GM19397 (cell line): ENCODE measurements around the gene PLEKHM3.

ENCODE experiments used
- ATAC-seq: cut with Tn5 transposase; IDR thresholded peaks from one replicate; pipeline ENCODE4 v1.9.1; 2021; ENCODE audit warnings: mild to moderate bottlenecking, moderate library complexity; ENCODE audit not compliant: unreplicated experiment

Gene PLEKHM3

DNA sequence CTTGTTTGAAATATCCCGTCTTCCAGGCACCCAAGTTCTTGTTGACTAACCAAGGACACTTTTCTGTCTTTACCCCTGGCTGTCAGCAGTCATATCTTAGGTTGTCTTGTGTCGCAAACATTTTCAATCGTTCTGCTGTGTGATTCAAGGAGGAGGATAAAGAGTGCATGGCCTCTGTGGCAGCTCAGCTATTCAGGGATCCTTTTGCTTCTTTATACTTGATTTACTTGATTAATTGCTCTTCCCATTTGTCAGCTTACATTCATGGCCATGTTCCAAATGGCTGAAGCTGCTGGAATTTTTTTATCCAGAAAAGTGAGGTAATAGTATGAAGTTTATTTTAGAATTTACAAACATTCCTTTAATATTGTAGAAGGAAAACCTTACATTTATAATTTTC, 158.3 kb downstream of the PLEKHM3 start:
- ATAC-seq, result no peak

DNA sequence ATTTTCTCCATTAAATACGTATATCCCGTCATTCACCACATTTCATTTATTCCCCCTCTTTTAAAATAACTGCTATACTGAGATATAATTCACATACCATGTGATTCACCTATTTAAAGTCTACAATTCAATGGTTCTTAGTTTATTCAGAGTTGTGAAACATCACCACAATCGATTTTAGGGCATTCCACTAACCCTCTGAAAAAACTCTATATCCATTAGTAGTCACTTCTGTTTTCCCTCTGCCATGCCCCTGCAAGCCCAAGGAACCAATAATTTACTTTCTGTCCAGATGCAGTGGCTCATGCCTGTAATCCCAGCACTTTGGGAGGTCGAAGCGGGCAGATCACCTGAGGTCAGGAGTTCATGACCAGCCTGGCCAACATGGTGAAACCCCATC, 160.1 kb downstream of the PLEKHM3 start:
- ATAC-seq, result no peak

DNA sequence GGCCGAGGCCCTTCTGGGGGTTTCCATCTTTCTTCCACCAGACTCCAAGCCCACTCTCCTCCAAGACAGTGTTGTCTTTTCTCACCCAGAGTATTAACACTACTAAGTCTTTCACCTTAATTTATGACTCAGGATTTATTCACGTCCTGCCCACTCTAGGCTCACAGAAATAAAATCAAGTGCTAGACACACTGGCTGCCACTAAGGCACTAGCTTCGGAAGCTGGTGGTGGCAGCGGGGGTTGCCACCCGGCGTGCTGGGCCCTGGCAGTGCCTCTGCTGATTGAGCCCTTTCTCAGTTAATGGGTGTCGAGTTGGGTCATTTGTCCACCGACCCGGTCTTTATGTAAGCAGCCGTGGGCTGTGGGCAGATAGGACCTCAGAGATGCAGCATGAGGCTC, 162.0 kb downstream of the PLEKHM3 start:
- no peak for ATAC-seq

DNA sequence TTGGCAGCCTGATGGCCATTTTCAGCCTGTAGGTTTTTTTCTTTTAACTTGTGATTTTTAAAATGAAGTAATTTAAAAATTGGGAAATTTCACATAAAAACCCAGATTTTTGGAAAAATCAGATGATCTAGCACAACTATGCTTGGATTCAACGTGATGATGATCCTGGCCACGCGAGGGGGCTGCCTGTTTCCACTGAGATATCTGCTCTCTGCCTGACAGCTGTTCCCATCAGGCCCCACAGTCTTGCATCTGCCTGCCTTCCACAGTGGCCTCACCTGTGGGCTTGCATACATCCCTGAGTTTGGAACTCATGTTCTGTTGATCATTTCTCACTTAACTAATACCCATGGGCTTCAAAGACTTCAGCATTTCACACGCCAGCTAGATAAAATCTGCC, 163.5 kb downstream of the PLEKHM3 start:
- no peak for ATAC-seq

DNA sequence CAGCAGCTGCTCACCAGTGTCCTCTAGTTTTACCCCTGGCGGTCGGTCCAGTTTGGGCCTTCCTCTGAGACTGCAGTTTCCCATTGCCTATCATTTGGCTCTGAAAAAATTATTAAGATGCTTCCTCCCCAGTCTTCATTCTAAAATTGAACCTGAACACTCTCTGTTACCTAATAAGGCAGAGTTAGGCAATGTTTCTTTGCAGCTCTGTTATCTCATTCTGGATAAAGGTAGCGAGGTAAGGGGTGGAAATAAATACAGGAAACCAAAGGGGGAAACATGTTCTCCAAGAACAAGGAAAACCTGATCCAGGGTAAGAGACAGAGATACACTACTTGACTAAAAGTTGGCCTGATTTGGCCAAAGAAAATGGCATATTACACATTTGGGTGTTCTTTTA, 164.6 kb downstream of the PLEKHM3 start:
- no peak for ATAC-seq

DNA sequence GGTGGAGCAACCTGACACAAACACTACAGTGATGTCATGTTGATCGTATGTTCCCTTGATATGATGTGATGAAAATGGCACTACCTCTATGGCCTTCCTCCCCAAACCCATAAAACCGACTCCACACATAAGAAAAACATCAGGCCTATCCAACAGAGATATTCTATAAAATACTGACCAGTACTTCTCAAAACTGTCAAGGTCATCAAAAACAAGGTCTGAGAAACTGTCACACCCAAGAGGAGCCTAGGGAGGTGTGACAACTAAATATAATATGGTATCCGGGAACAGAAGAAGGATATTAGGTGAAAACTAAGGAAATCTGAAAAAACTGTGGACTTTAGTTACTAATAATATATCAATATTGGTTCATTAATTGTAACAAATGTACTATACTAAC, 169.7 kb downstream of the PLEKHM3 start:
- ATAC-seq, result no peak

DNA sequence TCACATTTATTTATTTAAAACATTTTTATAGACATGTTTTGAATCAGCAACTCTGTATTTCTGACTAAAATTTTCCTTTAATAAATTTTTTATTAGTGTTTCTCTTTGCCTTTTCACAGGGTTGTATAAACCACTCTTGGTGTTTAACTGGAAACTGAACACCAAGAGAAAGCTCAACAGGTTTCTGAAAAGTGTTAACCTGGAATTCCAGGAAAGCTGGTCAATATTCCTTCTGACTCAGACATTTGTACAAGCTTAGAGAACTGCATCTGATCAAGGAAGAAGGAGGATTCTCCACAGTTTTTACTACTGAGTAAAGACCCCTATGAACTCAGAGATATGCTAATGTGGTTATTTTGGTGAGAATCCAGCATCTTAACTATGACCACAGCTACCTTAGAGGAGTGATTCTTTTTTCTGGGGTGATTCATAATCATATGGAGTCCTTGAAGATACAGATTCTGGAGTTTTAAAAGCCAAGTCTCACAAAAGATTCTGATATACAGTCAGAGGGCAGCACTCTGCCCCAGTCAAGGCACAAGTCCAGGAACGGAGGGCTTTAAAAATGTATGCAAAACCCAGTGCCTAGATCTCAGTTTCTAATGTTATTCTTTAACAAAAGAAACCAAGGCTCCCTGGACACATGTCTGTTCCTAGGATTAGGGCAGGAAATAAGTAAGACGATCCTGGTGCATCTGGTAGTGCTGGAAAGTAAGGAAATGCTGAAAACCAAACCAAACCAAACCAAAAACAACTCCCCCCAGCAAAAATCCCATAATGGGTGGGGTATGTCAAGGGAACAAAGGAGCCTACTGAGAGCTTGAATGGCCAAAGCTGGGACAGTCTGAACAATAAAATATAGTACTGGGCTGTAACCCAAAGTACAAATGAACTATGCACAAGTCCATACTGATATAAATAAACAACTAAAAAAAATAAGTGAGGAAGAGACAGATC, 170.6 kb downstream of the PLEKHM3 start:
- ATAC-seq, result no peak

DNA sequence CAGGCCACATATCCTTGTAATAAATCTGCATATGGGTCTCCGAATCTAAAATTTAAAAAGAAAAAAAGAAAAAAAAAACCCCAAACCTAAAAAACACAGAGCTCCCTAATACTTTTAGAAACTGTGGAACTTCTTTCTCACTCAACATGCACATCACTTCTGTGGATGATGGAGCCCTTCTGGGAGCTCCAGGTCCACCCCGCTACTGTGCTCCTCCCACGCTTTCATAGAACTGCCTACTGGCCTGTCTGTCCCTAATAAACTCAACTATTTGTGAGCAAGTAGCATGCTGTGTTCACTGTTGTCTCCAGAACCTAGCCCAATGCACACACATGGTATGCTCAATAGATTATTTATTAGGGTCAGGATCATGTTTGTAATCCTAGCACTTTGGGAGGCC, 172.5 kb downstream of the PLEKHM3 start:
- ATAC-seq, result no peak

DNA sequence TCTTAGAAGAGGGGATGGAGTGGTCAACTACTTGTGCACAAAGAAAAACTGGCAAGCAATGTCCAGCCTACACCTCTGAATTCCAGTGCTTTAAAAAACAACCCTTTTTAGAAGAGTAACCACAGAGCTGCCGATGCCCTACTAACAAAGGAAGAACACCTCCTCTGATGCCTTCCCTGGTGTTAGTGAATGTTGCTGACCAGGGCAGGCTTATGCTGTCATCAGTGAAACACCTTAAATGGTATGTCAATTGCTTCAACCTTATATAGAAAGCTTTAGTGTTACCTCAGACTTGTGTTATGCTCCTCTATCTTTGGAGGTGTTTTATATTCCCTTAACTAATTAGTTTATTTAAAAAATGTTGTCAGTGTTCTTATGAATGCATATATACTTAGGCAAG, 175.9 kb downstream of the PLEKHM3 start:
- no peak for ATAC-seq

DNA sequence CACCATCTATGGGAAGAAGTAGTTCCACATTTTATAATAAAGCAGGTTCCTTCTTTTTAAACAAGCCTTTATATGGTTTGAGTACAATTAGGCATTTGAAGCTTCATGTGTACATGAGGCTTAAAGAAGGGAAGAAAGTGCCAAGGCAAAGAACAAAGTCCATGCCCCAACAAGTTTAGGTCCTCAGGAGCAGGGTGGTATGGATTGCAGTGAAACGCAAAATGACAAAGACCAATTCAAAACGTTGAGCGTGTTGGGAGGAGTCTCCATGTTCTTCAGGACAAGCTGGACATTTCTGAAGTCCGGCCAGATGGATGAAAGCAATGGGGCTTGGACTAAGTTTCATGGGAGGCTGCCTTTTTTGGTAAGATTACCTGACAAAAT, 176.8 kb downstream of the PLEKHM3 start:
- ATAC-seq, result no peak

DNA sequence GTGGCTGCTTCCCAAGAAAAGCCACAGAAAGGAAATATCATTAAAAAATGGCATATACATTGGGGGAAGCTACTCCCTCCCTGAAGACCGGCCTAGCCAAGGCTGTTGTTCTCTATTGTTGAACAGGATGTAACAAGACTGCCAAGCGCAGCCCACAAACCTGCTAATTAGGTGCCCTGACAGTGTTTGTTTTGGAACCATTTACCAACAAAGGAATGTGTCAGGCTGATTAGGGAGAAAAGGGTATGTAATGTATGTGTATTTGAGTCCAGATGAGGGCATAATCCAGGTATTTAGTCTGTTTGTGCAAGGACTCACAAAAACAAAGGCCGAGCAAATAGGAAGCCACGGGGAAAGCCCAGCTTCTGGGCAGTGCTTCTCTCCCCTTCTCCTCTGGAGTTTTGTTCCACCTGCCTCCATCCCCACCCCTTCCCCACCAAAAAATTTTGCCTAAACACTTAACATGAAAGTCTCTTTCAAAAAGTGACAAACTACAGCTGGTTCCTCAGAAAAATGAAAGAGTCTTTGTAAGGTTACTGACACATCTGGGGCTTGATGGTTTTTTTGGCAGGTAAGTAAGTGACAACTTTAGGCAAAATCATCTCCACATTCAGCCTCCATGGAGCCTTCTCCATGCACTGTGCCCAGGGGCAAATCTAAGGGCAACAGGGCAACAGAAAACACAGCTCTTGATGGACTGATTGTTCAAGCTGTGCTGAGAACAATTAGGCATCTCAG, 177.4 kb downstream of the PLEKHM3 start:
- no peak for ATAC-seq

DNA sequence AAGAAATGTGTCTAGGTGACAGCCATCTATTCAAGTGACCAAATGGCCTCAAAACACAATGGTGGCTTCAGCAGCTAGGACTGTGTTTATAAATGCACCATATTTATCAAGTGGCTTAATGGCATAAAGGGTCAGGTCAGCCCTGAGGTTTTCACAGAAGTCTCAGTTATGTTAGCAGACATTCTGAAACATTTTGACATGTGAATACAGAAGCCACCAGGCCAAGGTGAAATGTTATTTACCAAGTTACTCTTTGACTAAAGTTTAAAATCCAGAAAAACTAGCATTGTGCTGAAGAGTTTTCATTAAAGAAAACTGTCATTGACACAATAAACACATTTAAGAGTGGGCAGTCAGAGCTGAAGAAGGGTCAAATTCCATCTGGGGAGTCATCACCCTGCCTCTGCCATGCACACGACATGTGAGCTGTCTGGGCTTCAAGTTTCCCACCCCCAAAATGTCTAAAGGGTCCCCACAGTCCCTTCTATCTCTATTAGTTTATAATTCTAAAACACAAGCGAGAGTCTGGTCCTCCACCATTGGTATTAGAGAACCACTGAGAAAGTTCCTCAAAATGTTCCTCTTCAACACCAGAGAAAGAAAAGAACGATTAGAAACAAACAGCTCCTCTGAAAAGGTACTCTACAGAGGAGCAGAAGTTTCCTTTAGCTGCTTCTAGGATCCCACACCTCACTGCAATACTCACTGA, 178.1 kb downstream of the PLEKHM3 start:
- no peak for ATAC-seq

DNA sequence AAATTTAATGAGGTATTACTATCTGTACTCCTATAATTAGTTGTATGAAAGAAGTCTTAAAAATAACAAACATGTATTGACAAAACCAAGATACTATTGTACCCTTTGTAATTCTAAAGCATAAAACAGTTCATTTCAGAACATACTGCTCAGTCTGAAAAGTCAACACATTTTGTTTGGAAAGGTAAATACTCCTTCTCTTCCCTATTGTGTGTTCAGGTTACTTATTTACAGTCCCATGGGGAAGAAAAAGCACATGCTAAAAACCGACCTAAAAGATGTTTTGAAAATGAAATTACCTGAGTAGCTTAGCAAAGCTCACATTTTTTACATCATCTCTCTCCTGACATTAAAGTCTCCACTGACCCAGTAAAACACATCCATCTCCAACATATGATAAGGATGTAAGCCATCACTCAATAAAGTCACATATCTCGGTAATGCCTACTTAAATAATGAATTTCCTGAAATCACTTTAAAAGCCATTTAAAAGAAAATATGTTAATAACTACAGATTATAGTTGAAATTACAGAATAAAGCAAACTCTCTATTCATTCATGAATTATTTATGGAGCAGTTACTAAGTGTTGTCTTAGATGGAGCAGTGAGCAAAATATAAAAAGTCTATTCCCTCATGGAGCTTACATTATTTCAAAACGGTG, 180.0 kb downstream of the PLEKHM3 start:
- no peak for ATAC-seq

DNA sequence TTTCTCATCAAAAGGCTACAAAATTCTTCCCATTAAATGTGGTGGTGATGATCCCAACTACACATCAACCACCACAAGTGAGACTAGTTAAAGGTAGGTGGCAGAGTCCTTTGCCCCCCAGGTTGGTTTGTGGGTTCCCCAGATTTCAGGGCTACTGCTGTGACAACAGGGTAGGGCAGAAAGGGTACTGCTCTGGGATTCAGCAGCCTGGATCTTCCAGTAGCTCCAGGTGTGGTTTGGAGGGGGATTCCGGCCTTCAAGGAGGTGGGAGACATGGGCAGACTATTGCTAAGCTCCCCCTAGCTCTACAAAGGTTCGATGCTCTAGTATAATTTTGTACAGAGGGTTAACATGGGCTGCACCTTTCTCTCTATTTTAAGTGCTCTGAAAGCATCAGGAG, 180.7 kb downstream of the PLEKHM3 start:
- ATAC-seq, result no peak

DNA sequence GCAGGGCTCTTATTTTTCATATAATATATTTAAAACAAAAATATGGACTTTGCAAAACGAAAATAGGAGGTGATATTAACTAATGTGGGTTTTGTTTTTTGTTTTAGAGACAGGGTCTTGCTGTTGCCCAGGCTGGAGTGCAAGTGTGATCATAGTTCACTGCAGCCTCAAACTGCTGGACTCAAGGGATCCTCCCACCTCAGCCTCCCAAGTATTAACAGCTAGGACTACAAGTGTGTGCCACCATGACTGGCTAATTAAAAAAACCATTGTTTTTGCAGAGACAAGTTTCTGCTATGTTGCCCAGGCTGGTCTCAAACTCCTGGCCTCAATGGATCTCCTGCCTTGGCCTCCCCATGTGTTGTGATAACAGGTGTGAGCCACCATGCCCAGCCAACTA, 185.2 kb downstream of the PLEKHM3 start:
- ATAC-seq, result no peak

DNA sequence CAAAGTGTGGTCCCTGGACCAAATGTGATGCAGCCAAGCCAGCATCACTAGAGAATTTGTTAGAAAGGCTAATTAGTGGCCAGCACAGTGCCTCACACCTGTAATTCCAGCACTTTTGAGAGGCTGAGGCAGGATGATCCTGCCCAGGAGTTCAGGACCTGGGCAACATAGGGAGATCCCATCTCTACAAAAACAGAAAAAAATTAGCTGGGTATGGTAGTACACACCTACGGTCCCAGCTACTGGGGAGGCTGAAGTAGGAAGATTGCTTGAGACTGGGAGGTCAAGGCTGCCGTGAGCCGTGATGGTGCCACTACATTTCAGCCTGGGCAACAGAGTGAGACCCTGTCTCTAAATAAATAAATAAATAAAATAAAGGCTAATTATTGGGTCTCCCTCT, 185.8 kb downstream of the PLEKHM3 start:
- ATAC-seq, result no peak

DNA sequence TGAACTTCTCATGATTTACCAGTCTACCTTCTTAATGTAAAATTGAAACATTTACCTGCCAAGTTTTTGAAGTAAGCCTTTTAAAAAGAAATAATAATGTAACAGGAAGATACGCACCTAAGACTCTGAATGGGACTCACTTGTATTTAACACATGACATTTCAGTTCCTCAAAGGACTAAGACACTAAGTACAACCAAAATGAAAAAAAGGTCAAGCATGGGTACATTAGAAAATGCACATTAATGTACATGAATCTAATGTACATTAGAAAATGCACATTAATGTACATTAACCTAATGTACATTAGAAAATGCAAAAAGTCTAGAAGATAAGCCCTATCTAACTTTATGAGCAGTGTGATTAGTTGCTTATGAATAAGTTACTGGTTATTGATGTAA, 186.3 kb downstream of the PLEKHM3 start:
- no peak for ATAC-seq

DNA sequence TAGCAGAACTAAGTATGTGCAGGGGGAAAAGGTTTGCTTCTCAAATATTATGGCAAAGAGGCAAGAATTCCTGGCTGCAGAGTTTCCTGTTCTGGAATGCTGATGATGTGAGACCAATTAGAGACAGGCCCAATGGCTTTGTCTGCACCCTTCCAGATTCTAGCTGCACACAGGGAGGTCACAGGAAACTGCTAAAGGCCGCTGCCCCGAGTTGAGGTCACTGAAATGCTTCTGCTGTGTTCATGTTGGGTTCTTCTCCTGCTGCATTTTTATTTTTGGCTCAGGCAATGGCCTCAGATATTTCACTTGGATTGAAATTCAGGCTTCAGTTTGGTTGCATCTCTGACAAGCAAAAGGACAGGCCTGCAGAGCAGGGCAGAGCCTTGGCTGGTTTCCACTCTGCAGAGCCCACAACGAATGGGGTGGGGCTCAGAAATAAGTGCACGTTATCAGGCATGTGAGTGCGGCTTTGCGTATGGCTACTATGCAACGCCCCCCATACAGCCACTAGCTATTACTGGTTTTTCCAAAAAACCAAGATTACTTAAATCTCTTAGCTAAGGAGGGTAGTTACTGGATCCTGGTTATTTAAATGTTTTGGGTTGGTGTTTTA, 188.7 kb downstream of the PLEKHM3 start:
- no peak for ATAC-seq

DNA sequence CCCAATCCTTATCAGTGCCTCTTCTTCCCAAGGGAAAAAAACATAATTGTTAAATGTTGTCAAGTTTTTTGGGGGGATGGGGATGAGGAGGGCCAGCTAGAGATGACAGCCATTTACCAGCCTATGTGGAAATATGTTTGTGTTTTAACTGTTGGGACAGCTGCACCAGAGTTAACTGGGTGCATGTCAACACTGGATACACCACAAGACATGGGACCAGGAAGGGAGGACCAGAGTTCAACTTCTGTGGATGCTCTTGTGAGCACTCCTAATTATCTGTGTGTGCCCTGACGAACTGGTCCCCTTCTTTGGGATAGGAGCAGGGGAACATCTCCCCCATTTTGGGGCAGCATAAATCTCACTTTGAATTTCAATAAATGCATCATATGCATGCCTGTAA, 189.5 kb downstream of the PLEKHM3 start:
- no peak for ATAC-seq

DNA sequence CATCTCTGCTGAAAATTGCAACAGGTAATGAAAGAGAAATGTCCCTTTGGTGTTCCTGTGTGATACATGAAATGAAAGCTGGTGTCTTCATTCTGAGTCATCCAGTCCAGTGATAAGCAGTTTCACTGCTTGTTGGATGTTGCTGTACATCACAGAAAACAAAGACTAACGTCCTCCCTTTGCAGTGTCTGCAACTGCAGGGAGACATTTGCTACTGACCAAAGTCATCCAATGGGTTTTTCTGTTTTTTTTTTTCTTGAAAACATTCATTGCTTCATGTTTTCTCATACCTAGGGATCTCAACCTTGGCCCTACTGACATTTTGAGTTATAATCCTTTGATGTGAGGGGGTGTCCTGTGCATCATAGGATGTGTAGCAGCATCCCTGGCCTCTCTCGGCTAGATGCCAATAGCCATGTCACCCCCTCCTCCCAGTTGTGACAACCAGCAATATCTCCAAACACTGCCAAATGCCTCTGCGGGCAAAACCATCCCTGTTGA, 192.0 kb downstream of the PLEKHM3 start:
- peak; percentile 68 for ATAC-seq
